Activated CD4-positive, alpha-beta memory T cell treated with anti-CD3 and anti-CD28 coated beads, Interleukin-2, amount 10 ng/mL, durations not matched to agents 7 days and 5 days (primary cell): ENCODE results near the gene ADPRHL1. TPM values are rescaled to one million over a fixed set of nuclear protein-coding genes. Genes with fewer than 3 reads are reported as not detected.
"Not testable (repeated sequence)": the region's sequence is repeated elsewhere in the genome, so short reads cannot be mapped to it uniquely, and the experiment has no call there.

Experiments
- CTCF ChIA-PET: fragments of 350-600 bp; sonication (Branson Sonifier 250); formaldehyde crosslinking; loops from one replicate; lab custom pipeline; 2021; ENCODE audit warnings: antibody characterized with exemption, inconsistent platforms; lab: Charles Lee
- POLR2A ChIA-PET: fragments of 350-600 bp; sonication (Branson Sonifier 250); formaldehyde crosslinking; loops from one replicate; lab custom pipeline; 2021; ENCODE audit warnings: antibody characterized with exemption; lab: Charles Lee
- DNase-seq: peaks from one replicate; pipeline ENCODE4 v3.0.0-alpha.2; 2020
- H3K27ac Mint-ChIP-seq: one replicate; pipeline ENCODE4 v1.8.0; 2021; ENCODE audit warnings: mild to moderate bottlenecking, mixed read lengths
- H3K27me3 Mint-ChIP-seq: one replicate; pipeline ENCODE4 v1.8.0; 2021; ENCODE audit warnings: mixed read lengths
- H3K36me3 Mint-ChIP-seq: one replicate; pipeline ENCODE4 v1.8.0; 2021; ENCODE audit warnings: low read depth, mixed read lengths
- H3K4me1 Mint-ChIP-seq: one replicate; pipeline ENCODE4 v1.8.0; 2021; ENCODE audit warnings: mixed read lengths
- H3K4me3 Mint-ChIP-seq: one replicate; pipeline ENCODE4 v1.8.0; 2021; ENCODE audit warnings: mild to moderate bottlenecking, mixed read lengths
- H3K9me3 Mint-ChIP-seq: one replicate; pipeline ENCODE4 v1.8.0; 2021; ENCODE audit warnings: mixed read lengths
- total RNA-seq, 2 experiments: library from RNA; stranded (reverse); gene quantifications; one replicate each; pipeline ENCODE4 v1.2.3, GENCODE V29; 2021

The ADPRHL1 gene
- total RNA-seq, 2 experiments from 2014 or later, result 0.71 to 0.75 TPM

GRCh38 chr13:113383089-113383488 is 70.2 kb downstream of the ADPRHL1 start:
- Mint-ChIP-seq H3K27me3 (peaks cover 27% of the 10 kb centered on the region), H3K36me3 (peaks cover 3% of the 10 kb centered on the region), H3K4me3 (no peak overlapping the region), H3K4me1 (peaks cover 3% of the 10 kb centered on the region), H3K9me3 (peaks cover 5% of the 10 kb centered on the region), H3K27ac (no peak overlapping the region)
- POLR2A ChIA-PET, result no interaction called here
- CTCF ChIA-PET, result interaction anchor here (1.6 kb wide), 1 partner anchor 440 kb away, joined by 4 read pairs; no protein-coding TSS in a partner anchor
- DNase-seq, result no peak

DNA sequence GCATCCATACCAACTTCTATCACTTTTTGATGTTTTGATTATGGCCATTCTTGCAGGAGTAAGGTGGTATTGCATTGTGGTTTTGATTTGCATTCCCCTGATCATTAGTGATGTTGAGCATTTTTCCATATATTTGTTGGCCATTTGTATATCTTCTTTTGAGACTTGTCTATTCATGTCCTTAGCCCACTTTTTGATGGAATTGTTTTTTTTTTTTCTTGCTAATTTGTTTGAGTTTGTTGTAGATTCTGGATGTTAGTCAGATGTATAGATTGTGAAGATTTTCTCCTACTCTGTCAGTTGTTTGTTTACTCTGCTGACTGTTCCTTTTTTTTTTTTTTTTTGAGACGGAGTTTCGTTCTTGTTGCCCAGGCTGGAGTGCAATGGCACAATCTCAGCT is 70.7 kb downstream of the ADPRHL1 start:
- H3K27me3 Mint-ChIP-seq, result peaks cover 29% of the 10 kb centered on the region
- H3K4me3 Mint-ChIP-seq, DNase-seq, POLR2A ChIA-PET, H3K4me1 Mint-ChIP-seq, H3K36me3 Mint-ChIP-seq, H3K27ac Mint-ChIP-seq, H3K9me3 Mint-ChIP-seq: not testable (repeated sequence)
- CTCF ChIA-PET, result interaction anchor here (1.6 kb wide), 1 partner anchor 440 kb away, joined by 4 read pairs; no protein-coding TSS in a partner anchor

DNA sequence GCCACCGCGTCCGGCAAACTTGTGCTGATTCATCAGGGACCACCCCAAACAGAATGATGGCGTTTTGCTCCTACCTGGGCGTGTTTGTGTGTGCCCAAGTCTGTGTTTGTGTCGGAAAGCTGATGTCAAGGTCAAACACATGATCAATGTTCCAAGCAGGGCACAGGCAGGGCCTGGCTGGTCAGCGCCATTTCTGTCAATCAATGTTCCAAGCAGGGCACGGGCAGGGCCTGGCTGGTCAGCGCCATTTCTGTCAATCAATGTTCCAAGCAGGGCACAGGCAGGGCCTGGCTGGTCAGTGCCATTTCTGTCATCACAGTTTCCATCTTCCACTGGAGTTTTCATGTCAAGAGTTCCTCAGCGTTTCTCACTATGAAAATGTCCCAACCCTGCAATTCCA is 74.5 kb downstream of the ADPRHL1 start:
- Mint-ChIP-seq H3K4me1 (no peaks in the 10 kb centered on the region), H3K9me3 (no peaks in the 10 kb centered on the region), H3K27me3 (peaks cover 9% of the 10 kb centered on the region), H3K36me3 (no peaks in the 10 kb centered on the region), H3K4me3 (no peak overlapping the region), H3K27ac (no peak overlapping the region)
- CTCF ChIA-PET, result no interaction called here
- DNase-seq, result no peak
- POLR2A ChIA-PET, result no interaction called here

DNA sequence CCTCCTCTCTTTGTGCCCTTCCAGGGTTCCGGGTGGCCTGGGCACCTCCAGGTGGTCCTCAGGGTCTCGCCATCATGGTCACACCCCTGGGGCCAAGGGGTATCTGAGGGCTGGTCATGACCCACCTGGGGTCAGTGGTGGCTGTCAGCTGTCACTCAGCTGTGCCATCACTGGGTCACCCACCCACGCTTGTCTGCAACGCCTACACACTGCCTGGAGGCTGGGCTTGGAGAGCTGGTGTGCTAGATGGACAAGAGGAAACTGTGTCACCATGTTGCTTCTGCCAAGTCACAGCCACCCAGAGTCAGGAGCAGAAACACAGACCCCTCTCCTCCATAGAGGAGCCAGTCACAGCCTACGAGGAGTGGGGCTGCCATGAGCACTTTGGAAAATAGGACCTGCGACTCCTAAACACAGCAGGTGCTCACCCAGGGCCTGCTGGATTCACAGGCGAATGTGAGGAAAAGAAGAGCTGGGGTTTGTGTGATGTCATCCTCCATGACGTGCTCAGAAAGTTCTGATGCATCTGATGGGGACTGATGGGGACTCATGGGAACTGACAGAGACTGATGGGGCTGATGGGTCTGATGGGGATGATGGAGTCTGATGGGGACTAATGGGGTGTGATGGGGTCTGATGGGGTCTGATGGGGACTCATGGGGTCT is 78.6 kb downstream of the ADPRHL1 start:
- no peak overlapping the region for H3K27ac Mint-ChIP-seq
- POLR2A ChIA-PET, result no interaction called here
- no peaks in the 10 kb centered on the region for H3K9me3 Mint-ChIP-seq
- H3K4me3 Mint-ChIP-seq, result no peak overlapping the region
- CTCF ChIA-PET, result no interaction called here
- H3K4me1 Mint-ChIP-seq, result no peaks in the 10 kb centered on the region
- peak; percentile 15 for DNase-seq
- H3K27me3 Mint-ChIP-seq, result peaks cover 2% of the 10 kb centered on the region
- H3K36me3 Mint-ChIP-seq, result no peaks in the 10 kb centered on the region

DNA sequence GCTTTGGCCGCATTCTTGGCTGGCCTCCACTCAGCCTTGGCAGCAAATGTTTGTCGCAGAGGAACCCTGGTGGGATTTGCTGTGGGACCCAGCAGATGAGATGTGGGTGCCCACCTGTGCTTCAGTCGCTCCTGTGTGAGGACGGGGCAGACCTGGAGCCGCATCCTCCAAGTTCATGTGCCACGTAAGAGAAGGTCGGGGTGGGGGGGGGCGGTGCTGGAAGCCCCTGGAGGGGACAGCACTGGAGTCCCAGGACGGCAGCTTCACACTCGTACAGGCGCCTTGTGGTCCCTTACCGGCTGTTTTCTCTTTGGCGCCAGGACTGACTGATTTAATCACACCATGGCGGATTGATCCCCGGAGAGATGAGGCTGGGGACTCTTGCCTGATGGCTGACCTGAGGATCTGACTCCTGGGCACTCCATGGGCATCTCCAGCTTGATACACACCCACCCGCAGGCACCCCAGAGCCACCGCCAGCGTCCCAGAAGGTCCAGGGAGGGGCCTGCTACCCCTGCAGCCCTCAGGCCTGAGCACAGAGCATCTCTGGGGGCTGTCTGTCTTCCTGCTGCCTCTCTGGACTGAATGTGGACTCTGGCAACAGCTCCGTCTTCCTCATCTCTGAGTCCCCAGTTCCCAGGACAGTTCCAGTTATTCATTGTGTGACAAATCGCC is 79.3 kb downstream of the ADPRHL1 start:
- peak; percentile 4 for DNase-seq
- CTCF ChIA-PET, result no interaction called here
- no peaks in the 10 kb centered on the region for H3K36me3 Mint-ChIP-seq
- peaks cover 2% of the 10 kb centered on the region for H3K27me3 Mint-ChIP-seq
- H3K4me3 Mint-ChIP-seq, result no peak overlapping the region
- POLR2A ChIA-PET, result no interaction called here
- H3K4me1 Mint-ChIP-seq, result no peaks in the 10 kb centered on the region
- H3K27ac Mint-ChIP-seq, result no peak overlapping the region
- H3K9me3 Mint-ChIP-seq, result no peaks in the 10 kb centered on the region

DNA sequence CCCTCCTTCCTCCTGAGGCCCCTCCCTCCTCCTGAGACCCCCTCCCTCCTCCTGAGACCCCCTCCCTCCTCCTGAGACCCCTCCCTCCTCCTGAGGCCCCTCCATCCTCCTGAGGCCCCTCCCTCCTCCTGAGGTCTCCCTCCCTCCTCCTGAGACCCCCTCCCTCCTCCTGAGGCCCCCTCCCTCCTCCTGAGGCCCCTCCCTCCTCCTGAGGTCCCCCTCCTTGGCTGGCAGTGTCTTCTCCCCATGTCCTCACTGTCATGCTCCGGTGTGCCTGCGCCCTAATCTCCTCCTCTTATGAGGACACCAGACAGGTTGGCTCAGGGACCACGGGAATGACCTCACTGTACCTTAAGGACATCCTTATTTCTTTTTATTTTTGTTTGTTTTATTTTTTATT is 81.6 kb downstream of the ADPRHL1 start:
- POLR2A ChIA-PET, H3K27ac Mint-ChIP-seq, H3K27me3 Mint-ChIP-seq, H3K36me3 Mint-ChIP-seq, CTCF ChIA-PET, DNase-seq, H3K9me3 Mint-ChIP-seq, H3K4me3 Mint-ChIP-seq, H3K4me1 Mint-ChIP-seq: not testable (repeated sequence)

GRCh38 chr13:113371061-113371460 is 82.2 kb downstream of the ADPRHL1 start:
- H3K27me3 Mint-ChIP-seq, result no peaks in the 10 kb centered on the region
- H3K4me1 Mint-ChIP-seq, result no peaks in the 10 kb centered on the region
- ChIA-PET POLR2A (no interaction called here), CTCF (no interaction called here)
- no peak overlapping the region for H3K4me3 Mint-ChIP-seq
- H3K9me3 Mint-ChIP-seq, result no peaks in the 10 kb centered on the region
- H3K27ac Mint-ChIP-seq, result no peak overlapping the region
- H3K36me3 Mint-ChIP-seq, result no peaks in the 10 kb centered on the region
- DNase-seq, result peak; percentile 4

GRCh38 chr13:113369881-113370280 is 83.4 kb downstream of the ADPRHL1 start:
- ChIA-PET CTCF (no interaction called here), POLR2A (no interaction called here)
- peaks cover 3% of the 10 kb centered on the region for H3K4me1 Mint-ChIP-seq
- H3K27ac Mint-ChIP-seq, result no peak overlapping the region
- H3K36me3 Mint-ChIP-seq, result no peaks in the 10 kb centered on the region
- H3K4me3 Mint-ChIP-seq, result no peak overlapping the region
- peak; percentile 4 for DNase-seq
- H3K9me3 Mint-ChIP-seq, result no peaks in the 10 kb centered on the region
- H3K27me3 Mint-ChIP-seq, result peaks cover 6% of the 10 kb centered on the region

DNA sequence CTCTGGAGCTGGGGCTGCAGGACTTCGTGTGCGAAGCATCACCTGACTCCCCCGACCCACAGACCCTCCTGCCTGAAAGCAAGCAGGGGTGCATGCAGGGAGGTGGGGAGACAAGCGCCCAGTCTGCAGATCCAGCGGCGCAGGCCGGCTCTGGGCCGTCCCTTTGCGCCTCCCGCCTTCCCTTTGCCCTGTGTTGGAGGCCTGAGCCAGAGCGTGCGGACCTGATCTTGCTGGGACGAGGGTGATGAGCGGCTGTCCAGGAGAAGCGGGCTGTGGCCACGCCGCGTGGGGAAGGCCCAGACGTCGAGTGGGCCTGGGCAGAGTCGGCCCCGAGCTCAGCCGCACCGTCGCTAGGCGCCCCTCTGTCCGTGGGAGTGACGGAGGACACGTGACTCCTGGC is 84.1 kb downstream of the ADPRHL1 start:
- peaks cover 3% of the 10 kb centered on the region for H3K4me1 Mint-ChIP-seq
- H3K36me3 Mint-ChIP-seq, result no peaks in the 10 kb centered on the region
- peaks cover 6% of the 10 kb centered on the region for H3K27me3 Mint-ChIP-seq
- ChIA-PET CTCF (no interaction called here), POLR2A (no interaction called here)
- H3K4me3 Mint-ChIP-seq, result no peak overlapping the region
- no peak overlapping the region for H3K27ac Mint-ChIP-seq
- peak; percentile 6 for DNase-seq
- H3K9me3 Mint-ChIP-seq, result no peaks in the 10 kb centered on the region

DNA sequence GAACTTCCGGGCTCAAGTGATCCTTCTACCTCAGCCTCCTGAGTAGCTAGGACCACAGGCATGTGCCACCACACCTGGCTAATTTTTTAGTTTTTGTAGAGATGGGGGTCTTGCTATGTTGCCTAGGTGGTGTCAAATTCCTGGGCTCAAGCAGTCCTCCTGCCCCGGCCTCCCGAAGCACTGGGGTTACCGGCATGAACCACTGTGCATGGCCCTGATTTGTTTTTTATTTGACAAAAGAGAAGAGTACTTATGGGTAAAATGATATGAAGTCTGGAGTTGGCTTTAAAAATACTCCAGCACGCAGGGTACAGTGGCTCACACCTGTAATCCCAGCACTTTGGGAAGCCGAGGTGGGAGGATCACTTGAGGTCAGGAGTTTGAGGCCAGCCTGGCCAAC is 84.9 kb downstream of the ADPRHL1 start:
- peak; percentile 6 for DNase-seq
- H3K4me1 Mint-ChIP-seq, POLR2A ChIA-PET, H3K36me3 Mint-ChIP-seq, H3K9me3 Mint-ChIP-seq, H3K27ac Mint-ChIP-seq, CTCF ChIA-PET, H3K27me3 Mint-ChIP-seq, H3K4me3 Mint-ChIP-seq: not testable (repeated sequence)

DNA sequence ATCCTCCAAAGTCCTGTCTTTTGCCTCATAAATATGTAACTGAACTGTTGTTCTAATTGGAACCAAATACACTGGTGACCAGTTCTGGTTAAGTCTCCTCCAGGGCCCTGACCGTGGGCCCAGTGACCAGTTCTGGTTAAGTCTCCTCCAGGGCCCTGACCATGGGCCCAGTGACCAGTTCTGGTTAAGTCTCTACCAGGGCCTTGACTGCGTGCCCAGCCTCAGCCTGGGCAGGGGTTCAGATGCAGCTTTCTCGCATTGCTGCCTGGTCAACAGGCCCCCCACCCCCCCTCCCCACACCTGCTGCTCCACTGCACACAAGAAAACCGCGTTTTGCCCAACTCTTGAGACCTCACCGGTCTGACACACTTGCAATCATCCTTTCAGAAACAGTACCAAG is 85.5 kb downstream of the ADPRHL1 start:
- Mint-ChIP-seq H3K9me3 (no peaks in the 10 kb centered on the region), H3K4me1 (peaks cover 3% of the 10 kb centered on the region), H3K27me3 (peaks cover 7% of the 10 kb centered on the region), H3K27ac (no peak overlapping the region), H3K4me3 (no peak overlapping the region), H3K36me3 (no peaks in the 10 kb centered on the region)
- POLR2A ChIA-PET, result no interaction called here
- DNase-seq, result peak; percentile 6
- CTCF ChIA-PET, result no interaction called here

DNA sequence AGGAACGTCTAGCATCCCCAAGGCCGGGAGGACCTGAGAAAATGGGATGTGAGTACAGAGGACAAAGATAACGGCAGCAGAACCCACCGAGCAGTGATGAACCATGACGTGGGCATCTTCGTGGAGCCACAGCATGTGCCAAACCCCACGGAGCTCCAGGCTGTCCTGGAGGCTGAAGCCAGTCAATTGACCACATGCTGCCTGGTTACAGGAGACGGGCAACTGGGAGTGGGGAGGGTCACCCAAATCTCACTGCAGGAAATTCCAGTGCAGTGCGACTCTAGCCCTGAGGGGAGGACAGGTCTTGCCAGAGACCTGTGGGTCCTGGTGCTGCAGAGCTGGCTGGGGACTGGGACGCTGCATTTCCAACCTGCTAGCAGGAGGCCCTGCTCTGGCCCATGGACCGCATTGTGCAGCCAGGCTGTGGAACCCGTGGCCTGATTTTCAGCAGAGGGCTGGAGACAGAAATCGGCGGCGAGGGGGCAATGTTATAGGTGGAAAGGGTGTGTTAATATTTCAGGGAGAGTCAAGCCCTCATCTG is 86.2 kb downstream of the ADPRHL1 start:
- Mint-ChIP-seq H3K27ac (no peak overlapping the region), H3K4me1 (peaks cover 3% of the 10 kb centered on the region), H3K9me3 (no peaks in the 10 kb centered on the region), H3K27me3 (peaks cover 10% of the 10 kb centered on the region), H3K4me3 (no peak overlapping the region), H3K36me3 (no peaks in the 10 kb centered on the region)
- peak; percentile 9 for DNase-seq
- POLR2A ChIA-PET, result no interaction called here
- CTCF ChIA-PET, result interaction anchor here (0.6 kb wide), 2 partner anchors 12 to 771 kb away, joined by 4 to 6 read pairs; no protein-coding TSS in a partner anchor

GRCh38 chr13:113365971-113366588 is 87.2 kb downstream of the ADPRHL1 start:
- Mint-ChIP-seq H3K36me3 (no peaks in the 10 kb centered on the region), H3K4me3 (no peak overlapping the region), H3K4me1 (peaks cover 3% of the 10 kb centered on the region), H3K27ac (no peak overlapping the region), H3K9me3 (no peaks in the 10 kb centered on the region), H3K27me3 (peaks cover 15% of the 10 kb centered on the region)
- peak; percentile 15 for DNase-seq
- ChIA-PET POLR2A (no interaction called here), CTCF (interaction anchor here (0.6 kb wide), 2 partner anchors 11 to 772 kb away, joined by 4 to 6 read pairs; no protein-coding TSS in a partner anchor)
